ENCODE data around the gene RTN4. TPM values are rescaled to one million over a fixed set of nuclear protein-coding genes. Genes with fewer than 3 reads are reported as not detected.

The RTN4 gene
- total RNA-seq, 1 donor from 2014 or later, result 384 TPM

DNA sequence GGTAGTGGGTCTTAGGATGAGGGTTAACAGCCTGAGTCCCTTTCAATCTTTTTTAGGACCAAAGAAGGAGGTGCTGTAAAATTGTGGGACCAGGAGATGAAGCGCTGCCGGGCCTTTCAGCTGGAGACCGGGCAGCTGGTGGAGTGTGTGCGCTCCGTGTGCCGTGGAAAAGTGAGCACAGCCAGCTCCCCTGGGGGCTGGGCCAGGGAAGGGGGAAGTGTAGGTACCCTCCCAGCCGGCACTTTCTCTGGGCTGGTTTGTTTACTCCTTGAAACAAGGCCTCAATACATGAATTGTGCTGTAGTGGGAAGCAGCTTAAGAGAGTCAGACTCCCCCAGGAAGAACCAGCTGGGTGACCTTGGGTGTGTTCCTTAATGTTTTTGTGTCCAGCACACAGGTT lies 90.1 kb downstream of the RTN4 start:
- DNase-seq (ENCODE audit: low read depth), result no peak
- no peak overlapping the region for H3K4me3 ChIP-seq (ENCODE audit: low read depth, low read length)
- TF ChIP-seq, protein P1, sequence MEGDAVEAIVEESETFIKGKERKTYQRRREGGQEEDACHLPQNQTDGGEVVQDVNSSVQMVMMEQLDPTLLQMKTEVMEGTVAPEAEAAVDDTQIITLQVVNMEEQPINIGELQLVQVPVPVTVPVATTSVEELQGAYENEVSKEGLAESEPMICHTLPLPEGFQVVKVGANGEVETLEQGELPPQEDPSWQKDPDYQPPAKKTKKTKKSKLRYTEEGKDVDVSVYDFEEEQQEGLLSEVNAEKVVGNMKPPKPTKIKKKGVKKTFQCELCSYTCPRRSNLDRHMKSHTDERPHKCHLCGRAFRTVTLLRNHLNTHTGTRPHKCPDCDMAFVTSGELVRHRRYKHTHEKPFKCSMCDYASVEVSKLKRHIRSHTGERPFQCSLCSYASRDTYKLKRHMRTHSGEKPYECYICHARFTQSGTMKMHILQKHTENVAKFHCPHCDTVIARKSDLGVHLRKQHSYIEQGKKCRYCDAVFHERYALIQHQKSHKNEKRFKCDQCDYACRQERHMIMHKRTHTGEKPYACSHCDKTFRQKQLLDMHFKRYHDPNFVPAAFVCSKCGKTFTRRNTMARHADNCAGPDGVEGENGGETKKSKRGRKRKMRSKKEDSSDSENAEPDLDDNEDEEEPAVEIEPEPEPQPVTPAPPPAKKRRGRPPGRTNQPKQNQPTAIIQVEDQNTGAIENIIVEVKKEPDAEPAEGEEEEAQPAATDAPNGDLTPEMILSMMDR (conservative IDR thresholded peaks at IDR 0.05; ENCODE audit: low read depth, low read length), result no peak

DNA sequence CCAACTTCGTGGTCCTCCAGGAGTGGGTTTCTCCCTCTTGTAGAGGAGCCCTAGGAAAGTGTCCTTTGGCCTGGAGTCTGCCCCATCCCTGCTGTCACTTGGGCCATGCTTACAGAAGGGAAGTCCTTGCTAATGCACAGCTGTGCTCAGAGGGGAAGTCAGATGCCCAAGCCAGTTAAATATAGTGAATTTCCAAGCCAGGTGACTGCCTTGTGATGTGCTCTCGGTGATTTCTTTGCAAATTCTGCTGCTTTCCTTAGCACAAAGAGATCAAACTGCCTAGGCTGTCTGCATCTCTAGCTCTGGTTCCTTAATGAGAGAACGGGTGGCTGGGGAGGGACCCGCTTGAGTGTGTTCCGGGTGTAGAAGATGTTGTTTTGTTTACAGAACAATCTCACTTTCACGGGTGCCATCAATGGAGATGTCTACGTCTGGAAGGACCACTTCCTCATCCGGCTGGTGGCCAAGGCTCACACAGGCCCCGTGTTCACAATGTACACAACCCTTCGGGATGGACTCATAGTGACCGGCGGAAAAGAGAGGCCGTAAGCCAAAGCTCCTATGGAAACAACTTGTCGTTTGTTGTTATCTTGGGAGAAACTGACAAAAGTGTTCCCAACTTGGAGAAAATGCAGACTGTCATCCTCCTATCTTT lies 91.4 kb downstream of the RTN4 start:
- DNase-seq (ENCODE audit: low read depth), result no peak
- H3K4me3 ChIP-seq (ENCODE audit: low read depth, low read length), result no peak overlapping the region
- TF ChIP-seq, protein P1 (conservative IDR thresholded peaks at IDR 0.05; ENCODE audit: low read depth, low read length), result no peak

DNA sequence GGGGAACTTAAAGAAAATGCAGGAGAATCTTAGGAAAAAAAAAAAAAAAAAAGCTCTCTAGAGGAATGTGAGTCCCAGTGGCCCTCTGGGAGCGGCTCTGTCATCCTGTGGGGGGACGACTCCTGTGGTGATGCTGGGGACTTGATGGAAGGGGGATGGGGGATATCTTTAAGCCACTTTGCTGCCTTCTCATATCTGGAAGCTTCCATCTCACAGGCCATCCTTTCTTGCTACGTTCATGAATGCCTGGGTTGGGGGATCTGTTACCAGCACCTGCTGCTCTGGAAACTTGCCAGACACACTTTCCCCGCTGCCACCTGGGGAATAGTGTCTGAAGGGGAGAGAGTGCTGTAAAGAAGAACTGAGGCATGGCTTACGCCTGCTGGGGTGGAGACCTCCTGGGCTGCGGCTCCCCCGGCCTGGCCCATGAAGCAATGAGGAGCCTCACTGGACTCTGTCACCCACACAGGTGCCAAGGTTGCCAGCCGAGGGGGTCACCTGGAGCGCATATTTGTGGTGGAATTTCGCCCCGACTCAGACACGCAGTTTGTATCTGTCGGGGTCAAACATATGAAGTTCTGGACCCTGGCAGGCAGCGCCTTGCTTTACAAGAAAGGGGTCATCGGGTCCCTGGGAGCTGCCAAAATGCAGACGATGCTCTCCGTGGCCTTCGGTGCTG lies 92.8 kb downstream of the RTN4 start:
- TF ChIP-seq, protein P1 (conservative IDR thresholded peaks at IDR 0.05; ENCODE audit: low read depth, low read length), result no peak
- H3K4me3 ChIP-seq (ENCODE audit: low read depth, low read length), result no peak overlapping the region
- no peak for DNase-seq (ENCODE audit: low read depth)

DNA sequence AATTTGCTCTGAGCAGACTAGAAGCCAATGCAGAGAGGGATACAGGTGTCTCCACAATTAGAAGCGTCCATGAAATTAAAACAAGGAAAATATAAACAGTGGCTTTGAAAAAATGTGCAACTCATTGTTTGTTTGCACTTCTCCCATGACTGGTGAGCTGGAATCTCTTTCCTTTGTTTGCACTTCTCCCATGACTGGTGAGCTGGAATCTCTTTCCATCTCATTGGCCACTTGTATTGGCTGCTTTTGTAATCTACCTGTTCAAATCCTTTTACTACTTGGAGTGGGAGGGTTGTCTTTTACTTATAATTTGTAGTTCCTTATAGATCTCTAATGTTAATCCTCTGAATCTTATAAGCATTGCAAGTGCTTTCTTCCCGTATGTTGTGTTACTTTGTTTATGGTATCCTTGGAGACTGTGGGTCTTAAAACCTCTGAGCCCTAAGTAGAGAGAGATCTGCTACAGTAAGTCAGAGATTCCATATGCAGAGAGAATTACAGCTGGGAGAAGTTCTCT lies 94.1 kb downstream of the RTN4 start:
- no peak overlapping the region for H3K4me3 ChIP-seq (ENCODE audit: low read depth, low read length)
- no peak for DNase-seq (ENCODE audit: low read depth)
- TF ChIP-seq, protein P1 (conservative IDR thresholded peaks at IDR 0.05; ENCODE audit: low read depth, low read length), result no peak

DNA sequence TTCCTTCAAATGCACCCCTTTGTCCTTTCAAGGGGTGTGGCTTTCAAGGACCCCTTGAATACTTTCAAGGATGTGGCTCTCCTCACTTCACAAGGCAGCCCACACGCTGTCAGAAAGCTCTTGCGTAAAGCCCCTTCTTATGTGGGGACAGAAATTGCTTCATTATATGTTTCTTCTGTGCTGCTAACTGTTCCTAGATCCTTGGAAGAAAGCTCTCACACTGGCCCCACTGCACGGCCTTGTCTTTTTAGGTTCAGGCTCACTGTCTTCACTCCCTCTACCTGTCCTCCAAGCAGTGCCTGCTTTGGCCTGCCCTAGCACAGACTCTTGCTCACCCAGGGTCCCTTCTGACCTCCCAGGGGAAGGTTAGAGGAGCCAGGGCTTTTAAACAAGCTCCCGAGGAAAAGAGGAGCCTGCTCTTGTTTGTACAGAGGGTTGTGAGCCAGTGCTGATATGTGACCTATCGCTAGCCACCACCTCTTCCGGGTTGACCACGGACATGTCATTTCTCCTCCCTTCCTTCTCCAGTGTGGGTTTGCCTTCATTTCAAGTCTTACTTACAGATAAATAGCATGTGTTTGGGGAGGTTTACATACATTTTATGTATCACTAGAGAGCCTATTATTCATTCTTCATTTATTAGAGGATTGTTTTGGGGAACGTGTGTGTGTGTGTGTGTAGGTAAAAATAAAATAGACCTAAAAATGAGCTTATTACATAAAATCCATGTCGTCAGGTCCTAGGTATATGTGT lies 94.7 kb downstream of the RTN4 start:
- no peak overlapping the region for H3K4me3 ChIP-seq (ENCODE audit: low read depth, low read length)
- DNase-seq (ENCODE audit: low read depth), result no peak
- TF ChIP-seq, protein P1 (conservative IDR thresholded peaks at IDR 0.05; ENCODE audit: low read depth, low read length), result no peak

DNA sequence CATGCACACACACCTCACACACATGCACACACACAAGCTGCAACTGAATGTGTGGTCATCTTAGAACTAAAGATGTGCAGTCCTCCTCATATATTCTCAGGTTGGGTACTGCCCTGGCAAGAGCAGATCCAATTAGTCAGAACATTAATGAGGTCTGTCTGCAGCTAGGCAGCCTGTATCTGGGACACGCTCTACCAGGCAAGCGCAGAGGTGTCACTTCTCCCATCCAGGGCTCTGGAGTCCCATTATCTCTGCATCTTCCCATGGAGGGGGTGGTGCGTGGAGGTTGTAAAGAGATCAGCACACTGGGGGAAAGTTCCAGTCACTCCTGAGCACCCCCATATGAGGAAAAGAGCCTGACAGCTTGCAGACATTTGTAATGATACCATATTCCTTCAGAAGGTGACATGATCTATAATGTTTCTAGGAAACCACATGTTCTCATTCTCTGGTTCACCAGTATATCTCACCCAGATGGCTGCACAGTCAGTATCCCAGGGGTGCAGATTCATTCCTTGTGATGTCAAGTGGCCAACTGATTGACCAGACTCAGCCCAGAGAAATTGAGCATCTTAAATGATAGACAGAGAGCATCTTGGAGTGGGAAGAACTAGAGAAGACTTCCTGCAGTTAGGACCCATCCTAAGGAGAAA lies 95.4 kb downstream of the RTN4 start:
- DNase-seq (ENCODE audit: low read depth), result no peak
- TF ChIP-seq, protein P1 (conservative IDR thresholded peaks at IDR 0.05; ENCODE audit: low read depth, low read length), result no peak
- no peak overlapping the region for H3K4me3 ChIP-seq (ENCODE audit: low read depth, low read length)
